A549 (cell line): ENCODE measurements around the gene ADARB2.

Source experiments
- CBX8 ChIP-seq: fragments of 200-600 bp; sonication (generic); IDR thresholded peaks from 2 replicates; pipeline ENCODE4 v1.6.1; 2016
- CEBPB ChIP-seq, 2 experiments: fragments of >200 bp in 1 of 2; sonication (Bioruptor Twin) in 1 of 2; formaldehyde crosslinking in 1 of 2; IDR thresholded peaks; 2 replicates each; pipeline ENCODE4 v1.6.1; 2012 to 2016
- E2F6 ChIP-seq: IDR thresholded peaks from 2 replicates; pipeline ENCODE4 v1.6.1; 2012; ENCODE audit warnings: low read depth, borderline replicate concordance
- EP300 ChIP-seq, 2 experiments: fragments of >200 bp; sonication (Bioruptor Twin); formaldehyde crosslinking; IDR thresholded peaks; 2 replicates in 1 of 2; 3 replicates in 1 of 2; pipeline ENCODE4 v1.6.1; 2016 to 2017
- FOSL2 ChIP-seq, 2 experiments: fragments of 450-650 bp in 1 of 2; fragments of >200 bp in 1 of 2; sonication (Bioruptor Twin) in 1 of 2; formaldehyde crosslinking; IDR thresholded peaks; 2 replicates each; pipeline versions ENCODE4 v1.5.0 to v1.6.1; 2016 to 2020; ENCODE audit warnings: mild to moderate bottlenecking in 1 of 2, moderate library complexity in 1 of 2
- JUN ChIP-seq, 2 experiments: fragments of >200 bp; sonication (Bioruptor Twin); formaldehyde crosslinking; IDR thresholded peaks; 2 replicates in 1 of 2; 3 replicates in 1 of 2; pipeline ENCODE4 v1.6.1; 2016 to 2017
- JUNB ChIP-seq: fragments of >200 bp; sonication (Bioruptor Twin); formaldehyde crosslinking; IDR thresholded peaks from 2 replicates; pipeline ENCODE4 v1.6.1; 2016
- MAFK ChIP-seq: fragments of 450-650 bp; IDR thresholded peaks from 2 replicates; pipeline ENCODE4 v1.6.1; 2014; ENCODE audit not compliant: partially characterized antibody
- MAX ChIP-seq: IDR thresholded peaks from 2 replicates; pipeline ENCODE4 v1.6.1; 2012
- POLR2A ChIP-seq: IDR thresholded peaks from 2 replicates; pipeline ENCODE4 v1.6.1; 2012; ENCODE audit warnings: mild to moderate bottlenecking, low read length
- REST ChIP-seq: fragments of 200-600 bp; sonication (generic); IDR thresholded peaks from 2 replicates; pipeline ENCODE4 v1.6.1; 2016; ENCODE audit warnings: antibody characterized with exemption, mild to moderate bottlenecking, moderate library complexity
- TP53 ChIP-seq: fragments of 250-450 bp; sonication (Bioruptor Pico); IDR thresholded peaks from 2 replicates; pipeline ENCODE4 v1.5.0; 2021; ENCODE audit warnings: mild to moderate bottlenecking, moderate library complexity
- ZNF302 ChIP-seq: fragments of 250-450 bp; sonication (Bioruptor Pico); IDR thresholded peaks from 2 replicates; pipeline ENCODE4 v1.9.0; 2021; ENCODE audit warnings: inconsistent platforms, mild to moderate bottlenecking, moderate library complexity
- TF ChIP-seq, protein P1 (sequence below): fragments of >200 bp; sonication (Bioruptor Twin); formaldehyde crosslinking; IDR thresholded peaks from 3 replicates; pipeline ENCODE4 v1.5.1; 2016

- TF ChIP-seq, protein P1, sequence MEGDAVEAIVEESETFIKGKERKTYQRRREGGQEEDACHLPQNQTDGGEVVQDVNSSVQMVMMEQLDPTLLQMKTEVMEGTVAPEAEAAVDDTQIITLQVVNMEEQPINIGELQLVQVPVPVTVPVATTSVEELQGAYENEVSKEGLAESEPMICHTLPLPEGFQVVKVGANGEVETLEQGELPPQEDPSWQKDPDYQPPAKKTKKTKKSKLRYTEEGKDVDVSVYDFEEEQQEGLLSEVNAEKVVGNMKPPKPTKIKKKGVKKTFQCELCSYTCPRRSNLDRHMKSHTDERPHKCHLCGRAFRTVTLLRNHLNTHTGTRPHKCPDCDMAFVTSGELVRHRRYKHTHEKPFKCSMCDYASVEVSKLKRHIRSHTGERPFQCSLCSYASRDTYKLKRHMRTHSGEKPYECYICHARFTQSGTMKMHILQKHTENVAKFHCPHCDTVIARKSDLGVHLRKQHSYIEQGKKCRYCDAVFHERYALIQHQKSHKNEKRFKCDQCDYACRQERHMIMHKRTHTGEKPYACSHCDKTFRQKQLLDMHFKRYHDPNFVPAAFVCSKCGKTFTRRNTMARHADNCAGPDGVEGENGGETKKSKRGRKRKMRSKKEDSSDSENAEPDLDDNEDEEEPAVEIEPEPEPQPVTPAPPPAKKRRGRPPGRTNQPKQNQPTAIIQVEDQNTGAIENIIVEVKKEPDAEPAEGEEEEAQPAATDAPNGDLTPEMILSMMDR: no peak
- no peak for TF ChIP-seq CEBPB (IDR thresholded peaks at IDR 0.05)
- TF ChIP-seq MAX: no peak
- no peak for TF ChIP-seq POLR2A
- no peak for TF ChIP-seq E2F6
- TF ChIP-seq JUNB: no peak
- TF ChIP-seq JUN (IDR thresholded peaks at IDR 0.05): no peak
- TF ChIP-seq FOSL2 (IDR thresholded peaks at IDR 0.05): no peak
- no peak for TF ChIP-seq FOSL2 (CRISPR knock-in tag; IDR thresholded peaks at IDR 0.05)
- TF ChIP-seq TP53 (CRISPR knock-in tag): no peak
- TF ChIP-seq ZNF302: no peak
- TF ChIP-seq CBX8: no peak
- TF ChIP-seq EP300 (IDR thresholded peaks at IDR 0.05): no peak
- no peak for TF ChIP-seq REST
- no peak for TF ChIP-seq MAFK
These were observed 604.7 kb downstream of the ADARB2 start for GRCh38 chr10:1132584-1132983.
